Colonic mucosa (tissue), 4 donors: ENCODE data around the gene FABP7. TPM values are rescaled to one million over a fixed set of nuclear protein-coding genes. Genes with fewer than 3 reads are reported as not detected.
"Not testable (repeated sequence)": the region's sequence is repeated elsewhere in the genome, so short reads cannot be mapped to it uniquely, and the experiment has no call there.

Experiments used
- DNase-seq: peaks from one replicate; pipeline ENCODE4 v3.0.0-alpha.2; 2020
- H3K27ac ChIP-seq: fragments of 200-600 bp; one replicate; pipeline ENCODE4 v1.8.0; 2021
- H3K27me3 ChIP-seq: fragments of 200-600 bp; one replicate; pipeline ENCODE4 v1.8.0; 2021
- H3K36me3 ChIP-seq: fragments of 200-600 bp; one replicate; pipeline ENCODE4 v1.8.0; 2021
- H3K4me1 ChIP-seq: fragments of 200-600 bp; one replicate; pipeline ENCODE4 v1.8.0; 2021; ENCODE audit warnings: mild to moderate bottlenecking
- H3K4me3 ChIP-seq: fragments of 200-600 bp; one replicate; pipeline ENCODE4 v1.8.0; 2021
- H3K9ac ChIP-seq, 2 donors: one replicate each; pipeline ENCODE4 v1.7.0; 2013; ENCODE audit warnings: control low read depth in 2 of 2, low read depth in 2 of 2, low read length in 2 of 2
- H3K9me3 ChIP-seq: fragments of 200-600 bp; one replicate; pipeline ENCODE4 v1.8.0; 2021
- intact Hi-C: fragments of 100-400 bp; cut with DNase I; formaldehyde crosslinking; loops from one replicate; pipeline ENCODE4 v1.14.1; 2022
- total RNA-seq, 2 donors: library from RNA; stranded (reverse); fragmentation: NEBNext Ultra II Directional in 1 of 2; extraction: Animal tissue kit (Norgen Biotek cat#: 25700) in 1 of 2; gene quantifications; one replicate each; pipeline ENCODE4 v1.2.1, GENCODE V29; 2021
- TF ChIP-seq, protein P1 (sequence below): fragments of 200-600 bp; IDR thresholded peaks from one replicate; pipeline ENCODE4 v1.8.0; 2022; ENCODE audit warnings: antibody characterized with exemption, mild to moderate bottlenecking
- donor health status: healthy.
- donor health status: DM: no; HTN: no; CAD: no.
- donor health status: DM: no; HTN: no; CAD: no.

Gene FABP7
- total RNA-seq, 2 donors from 2014 or later = not detected

- intact Hi-C loops = no loop called here
- no peaks in the 10 kb centered on the region for H3K36me3 ChIP-seq
- DNase-seq = no peak
These were observed 43.9 kb upstream of the FABP7 start for GRCh38 chr6:122735582-122735981.

DNA sequence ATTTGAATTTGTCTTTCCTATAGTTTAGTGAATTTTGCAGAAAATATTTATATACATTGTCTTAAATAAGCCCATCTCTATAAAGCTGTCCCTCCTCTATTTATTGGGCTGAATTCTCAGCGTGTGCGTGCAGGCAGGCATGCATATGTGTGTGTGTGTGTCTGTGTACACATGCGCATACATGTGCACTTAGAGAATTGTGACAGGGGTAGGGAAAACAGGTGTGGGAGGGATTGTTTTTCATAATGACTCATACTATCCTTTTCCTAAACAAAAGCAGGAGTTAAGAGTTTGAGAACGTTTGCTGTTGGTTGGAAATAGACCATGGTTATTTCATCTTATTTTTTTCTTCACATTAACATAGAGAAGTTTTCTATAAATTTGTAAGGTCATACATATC is 43.4 kb upstream of the FABP7 start:
- Histone ChIP-seq H3K4me1 (no peaks in the 10 kb centered on the region), H3K27me3 (no peaks in the 10 kb centered on the region), H3K9me3 (no peaks in the 10 kb centered on the region), H3K9ac (no peak overlapping the region), H3K27ac (no peak overlapping the region), H3K4me3 (no peak overlapping the region), H3K36me3 (no peaks in the 10 kb centered on the region)
- DNase-seq = no peak
- TF ChIP-seq, protein P1, sequence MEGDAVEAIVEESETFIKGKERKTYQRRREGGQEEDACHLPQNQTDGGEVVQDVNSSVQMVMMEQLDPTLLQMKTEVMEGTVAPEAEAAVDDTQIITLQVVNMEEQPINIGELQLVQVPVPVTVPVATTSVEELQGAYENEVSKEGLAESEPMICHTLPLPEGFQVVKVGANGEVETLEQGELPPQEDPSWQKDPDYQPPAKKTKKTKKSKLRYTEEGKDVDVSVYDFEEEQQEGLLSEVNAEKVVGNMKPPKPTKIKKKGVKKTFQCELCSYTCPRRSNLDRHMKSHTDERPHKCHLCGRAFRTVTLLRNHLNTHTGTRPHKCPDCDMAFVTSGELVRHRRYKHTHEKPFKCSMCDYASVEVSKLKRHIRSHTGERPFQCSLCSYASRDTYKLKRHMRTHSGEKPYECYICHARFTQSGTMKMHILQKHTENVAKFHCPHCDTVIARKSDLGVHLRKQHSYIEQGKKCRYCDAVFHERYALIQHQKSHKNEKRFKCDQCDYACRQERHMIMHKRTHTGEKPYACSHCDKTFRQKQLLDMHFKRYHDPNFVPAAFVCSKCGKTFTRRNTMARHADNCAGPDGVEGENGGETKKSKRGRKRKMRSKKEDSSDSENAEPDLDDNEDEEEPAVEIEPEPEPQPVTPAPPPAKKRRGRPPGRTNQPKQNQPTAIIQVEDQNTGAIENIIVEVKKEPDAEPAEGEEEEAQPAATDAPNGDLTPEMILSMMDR = no peak
- intact Hi-C loops = no loop called here

More at GRCh38 chr6:122735582-122735981, 43.9 kb upstream of the FABP7 start:
- no peak overlapping the region for H3K9ac ChIP-seq
- H3K27me3 ChIP-seq = no peaks in the 10 kb centered on the region
- H3K9me3 ChIP-seq = no peaks in the 10 kb centered on the region
- H3K4me1 ChIP-seq = no peaks in the 10 kb centered on the region
- H3K4me3 ChIP-seq = no peak overlapping the region
- no peak overlapping the region for H3K27ac ChIP-seq
- TF ChIP-seq, protein P1 = no peak

- intact Hi-C loops = no loop called here
- H3K9ac ChIP-seq = no peak overlapping the region
- TF ChIP-seq, protein P1 = no peak
These were observed 42.9 kb upstream of the FABP7 start for GRCh38 chr6:122736616-122737015.

DNA sequence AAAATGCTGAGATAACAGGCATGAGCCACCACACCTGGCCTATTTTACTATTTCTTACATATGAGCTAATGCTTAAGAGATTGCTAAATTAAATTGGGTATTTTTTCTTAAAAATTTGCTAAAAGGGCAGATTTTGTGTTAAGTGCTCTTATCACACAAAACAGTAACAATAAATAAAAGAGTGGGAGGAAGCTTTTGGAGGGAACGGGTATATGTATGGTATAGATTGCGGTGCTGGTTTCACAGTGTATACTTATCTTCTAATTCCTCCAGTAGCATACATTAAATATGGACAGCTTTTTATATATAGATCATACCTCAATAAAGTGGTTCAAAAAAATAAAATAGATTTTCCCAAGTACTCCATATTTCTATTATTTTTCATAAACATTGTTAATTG is 39.4 kb upstream of the FABP7 start:
- Histone ChIP-seq H3K36me3 (no peaks in the 10 kb centered on the region), H3K4me3 (no peak overlapping the region), H3K9ac (no peak overlapping the region), H3K9me3 (no peaks in the 10 kb centered on the region), H3K4me1 (no peaks in the 10 kb centered on the region), H3K27ac (no peak overlapping the region), H3K27me3 (no peaks in the 10 kb centered on the region)
- no peak for DNase-seq
- TF ChIP-seq, protein P1 = no peak
- intact Hi-C loops = no loop called here

More at GRCh38 chr6:122736616-122737015, 42.9 kb upstream of the FABP7 start:
- no peaks in the 10 kb centered on the region for H3K9me3 ChIP-seq
- H3K4me3 ChIP-seq = no peak overlapping the region
- DNase-seq = no peak
- no peaks in the 10 kb centered on the region for H3K4me1 ChIP-seq
- no peaks in the 10 kb centered on the region for H3K27me3 ChIP-seq
- H3K27ac ChIP-seq = no peak overlapping the region
- no peaks in the 10 kb centered on the region for H3K36me3 ChIP-seq

- H3K4me1 ChIP-seq = no peaks in the 10 kb centered on the region
- H3K27me3 ChIP-seq = no peaks in the 10 kb centered on the region
- H3K4me3 ChIP-seq = no peak overlapping the region
- no peak for DNase-seq
- no peak overlapping the region for H3K9ac ChIP-seq
- no peaks in the 10 kb centered on the region for H3K9me3 ChIP-seq
- TF ChIP-seq, protein P1 = no peak
- no peak overlapping the region for H3K27ac ChIP-seq
- intact Hi-C loops = no loop called here
- H3K36me3 ChIP-seq = no peaks in the 10 kb centered on the region
These were observed 38.6 kb upstream of the FABP7 start for GRCh38 chr6:122740936-122741335.

DNA sequence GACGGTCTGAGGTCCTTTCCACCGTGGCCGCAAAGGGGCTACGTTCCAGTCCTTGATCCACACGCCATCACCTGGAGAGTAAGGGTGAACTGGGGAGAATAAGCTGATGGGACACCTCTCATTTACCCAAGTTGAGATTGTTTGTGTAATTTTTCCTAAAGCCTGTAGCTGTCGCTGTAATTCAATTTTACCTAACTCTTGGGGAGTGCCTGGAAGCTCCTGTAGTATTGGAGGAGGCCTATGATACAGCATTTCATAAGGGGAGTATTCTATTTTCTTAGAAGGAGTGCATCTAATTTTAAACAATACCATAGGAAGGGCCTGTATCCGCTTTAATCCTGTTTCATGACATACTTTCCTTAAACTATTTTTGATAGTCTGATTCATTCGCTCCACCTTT is 35.3 kb upstream of the FABP7 start:
- DNase-seq, H3K27me3 ChIP-seq, intact Hi-C loops, H3K4me1 ChIP-seq, H3K36me3 ChIP-seq, H3K4me3 ChIP-seq, H3K27ac ChIP-seq, H3K9ac ChIP-seq, H3K9me3 ChIP-seq: not testable (repeated sequence)
- TF ChIP-seq, protein P1 = peak; percentile 38

- H3K36me3 ChIP-seq, H3K9ac ChIP-seq, H3K27me3 ChIP-seq, H3K9me3 ChIP-seq, H3K4me3 ChIP-seq, DNase-seq, H3K4me1 ChIP-seq, H3K27ac ChIP-seq: not testable (repeated sequence)
- intact Hi-C loops = loop anchor here (5.0 kb wide), 1 partner anchor 92 kb away; no protein-coding TSS in a partner anchor
These were observed 34.7 kb upstream of the FABP7 start for GRCh38 chr6:122744856-122745255.
